HG02870 (cell line): ENCODE data around the gene MAST4.

Source experiments
- ATAC-seq: cut with Tn5 transposase; IDR thresholded peaks from one replicate; pipeline ENCODE4 v1.9.1; 2021; ENCODE audit warnings: mild to moderate bottlenecking, moderate library complexity; ENCODE audit not compliant: unreplicated experiment

MAST4 gene

GRCh38 chr5:66947458-66947857 lies 351.3 kb downstream of the MAST4 start:
- no peak for ATAC-seq

- no peak for ATAC-seq
Observed at GRCh38 chr5:66949066-66949465, 352.9 kb downstream of the MAST4 start.

GRCh38 chr5:66952153-66952552 lies 356.0 kb downstream of the MAST4 start:
- ATAC-seq, result no peak

- ATAC-seq, result no peak
Observed at GRCh38 chr5:66956439-66956838, 360.2 kb downstream of the MAST4 start.

GRCh38 chr5:66958201-66958979 lies 362.2 kb downstream of the MAST4 start:
- ATAC-seq, result no peak

DNA sequence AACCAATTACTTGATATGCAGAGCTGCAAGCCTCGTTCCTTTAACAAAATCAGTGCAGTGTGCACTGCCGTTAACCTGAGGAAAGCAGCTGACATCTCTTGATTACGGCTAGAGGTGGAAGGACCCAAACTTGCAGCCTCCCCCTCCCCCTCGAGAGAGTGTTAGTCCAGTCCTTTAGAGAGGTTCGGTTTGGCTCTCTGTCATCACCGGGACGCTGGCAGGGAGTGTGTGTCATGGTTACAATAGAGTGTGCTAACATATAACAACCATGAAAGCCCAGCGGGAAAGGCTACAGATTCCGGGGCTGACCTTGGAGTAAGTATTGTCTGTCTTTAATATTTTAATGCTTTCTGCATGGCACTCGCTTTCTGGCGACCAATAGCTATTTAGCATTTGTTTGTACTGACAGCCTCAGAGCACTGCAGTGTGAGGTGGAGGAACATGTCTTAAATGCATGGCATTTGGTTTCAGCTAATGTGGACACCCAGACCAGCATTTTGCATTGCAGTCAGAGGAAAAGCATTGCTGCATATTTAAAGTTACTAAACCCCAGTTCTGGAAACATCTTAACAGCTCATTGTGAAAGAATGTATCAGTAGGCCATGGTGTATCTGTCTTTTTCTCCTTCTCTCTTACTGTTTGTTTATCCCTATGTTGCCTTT lies 362.9 kb downstream of the MAST4 start:
- no peak for ATAC-seq

DNA sequence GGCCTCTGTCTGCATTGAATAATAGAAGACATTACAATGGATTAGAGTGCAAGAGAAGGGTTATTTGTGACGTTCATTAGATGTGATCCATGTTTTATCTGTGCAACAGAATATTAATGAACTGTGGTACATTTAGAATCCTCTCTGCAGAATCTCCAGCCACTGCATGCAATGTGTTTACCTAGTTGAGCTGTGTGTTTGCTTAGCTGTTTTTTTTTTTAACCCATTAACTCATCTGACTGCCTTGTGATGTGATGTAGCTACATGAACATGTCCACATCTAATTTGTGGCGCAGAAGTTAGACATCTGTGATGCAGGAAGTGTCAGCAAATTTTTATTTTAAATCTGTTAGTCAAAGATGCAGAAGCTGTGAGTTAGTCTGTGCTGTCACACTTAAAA lies 363.5 kb downstream of the MAST4 start:
- ATAC-seq, result no peak

GRCh38 chr5:66960369-66961137 lies 364.4 kb downstream of the MAST4 start:
- no peak for ATAC-seq

DNA sequence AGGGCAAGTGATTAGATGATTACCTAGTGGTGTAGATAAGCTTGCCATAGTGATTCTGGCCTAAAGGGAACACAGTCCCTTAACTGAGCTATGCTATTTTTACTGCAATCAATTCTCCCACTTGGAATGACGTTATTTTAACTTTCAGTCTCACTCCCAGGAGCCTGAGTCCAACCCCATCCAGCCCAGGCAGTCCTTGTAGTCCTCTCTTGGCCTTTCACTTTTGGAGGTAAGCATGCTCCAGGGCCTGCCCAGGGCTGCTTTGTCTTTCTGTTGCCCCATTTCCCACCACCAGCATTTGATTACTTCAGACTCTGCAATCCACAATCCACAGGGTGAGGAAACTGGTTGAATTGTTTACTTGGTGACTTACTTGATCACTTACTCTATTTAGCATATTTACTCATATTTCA lies 367.4 kb downstream of the MAST4 start:
- no peak for ATAC-seq

DNA sequence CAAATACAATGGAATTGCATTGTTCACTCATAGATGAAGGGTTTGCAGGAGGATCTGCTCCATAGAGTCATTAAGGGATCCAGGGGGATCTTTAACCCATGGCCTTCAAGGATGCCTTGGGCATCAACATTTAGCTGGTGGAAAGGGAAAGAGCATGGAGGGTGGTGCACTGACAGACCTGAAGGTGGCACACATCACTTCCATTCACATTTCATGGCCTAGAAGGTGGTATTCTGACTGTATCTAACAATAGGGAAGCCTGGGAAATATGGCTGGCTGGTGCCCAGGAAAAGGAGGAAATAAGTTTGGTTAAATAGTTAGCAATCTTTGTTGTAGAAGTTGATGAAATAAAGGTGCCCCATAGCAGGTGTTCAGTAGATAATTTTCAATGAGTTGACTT lies 370.2 kb downstream of the MAST4 start:
- no peak for ATAC-seq

GRCh38 chr5:66967102-66967501 lies 370.9 kb downstream of the MAST4 start:
- no peak for ATAC-seq

DNA sequence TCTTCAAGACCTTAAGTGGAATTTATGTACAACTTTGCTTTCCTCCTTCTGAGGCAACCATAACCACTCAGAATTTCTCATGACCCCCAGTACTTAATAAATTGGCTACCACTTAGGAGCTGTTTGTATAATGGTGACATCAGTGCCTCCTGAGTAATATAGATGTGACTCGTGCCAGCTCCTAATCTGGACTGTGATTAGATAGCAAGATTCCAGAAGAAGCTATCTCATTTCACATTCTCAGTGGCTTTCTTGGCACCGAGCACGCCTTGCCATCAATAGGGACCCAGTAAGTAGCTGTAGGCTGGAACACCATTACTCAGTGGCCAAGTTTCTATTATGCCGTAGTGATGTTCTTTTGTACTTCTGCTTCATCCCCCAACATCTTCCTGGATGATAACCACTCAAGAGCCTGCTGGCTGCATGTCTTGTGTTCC lies 371.7 kb downstream of the MAST4 start:
- ATAC-seq, result no peak

DNA sequence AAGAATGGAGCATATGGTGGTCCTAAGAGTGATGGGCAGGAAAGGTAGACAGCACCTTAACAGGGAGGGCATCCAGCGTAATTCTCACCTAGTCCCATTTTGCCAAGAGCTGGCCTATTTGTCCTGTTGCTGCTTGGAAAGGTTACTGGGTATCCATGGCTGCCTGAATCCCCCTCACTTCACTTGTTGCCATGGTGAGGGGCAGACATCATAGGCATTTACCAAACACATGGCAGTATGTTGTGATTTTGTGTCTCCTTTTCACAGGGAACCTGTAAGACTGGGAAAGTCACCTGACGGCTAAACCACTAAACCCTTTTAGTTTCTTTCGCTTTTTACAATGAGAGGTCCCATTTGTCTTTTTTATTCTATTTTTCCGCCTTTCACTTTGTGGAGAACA lies 373.3 kb downstream of the MAST4 start:
- ATAC-seq, result no peak

DNA sequence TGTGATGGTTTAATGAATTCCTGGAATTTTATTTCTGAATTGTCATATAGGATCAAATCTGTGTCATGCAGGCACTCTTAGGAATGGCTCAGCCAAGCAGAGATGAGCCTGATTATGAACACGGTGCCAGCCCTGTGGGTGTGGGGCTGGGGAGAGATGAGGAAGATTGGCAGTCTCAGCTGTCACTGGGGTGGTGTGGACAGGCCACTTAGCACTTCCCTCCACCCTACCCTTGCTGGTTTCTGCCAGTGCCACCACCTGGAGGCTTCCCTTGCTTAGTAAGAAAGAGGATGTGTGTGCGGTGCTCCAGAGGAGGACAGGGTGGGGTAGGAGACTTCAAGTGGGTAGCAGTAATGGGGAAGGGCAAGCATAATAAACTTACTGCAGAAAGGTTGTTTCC lies 373.8 kb downstream of the MAST4 start:
- no peak for ATAC-seq

DNA sequence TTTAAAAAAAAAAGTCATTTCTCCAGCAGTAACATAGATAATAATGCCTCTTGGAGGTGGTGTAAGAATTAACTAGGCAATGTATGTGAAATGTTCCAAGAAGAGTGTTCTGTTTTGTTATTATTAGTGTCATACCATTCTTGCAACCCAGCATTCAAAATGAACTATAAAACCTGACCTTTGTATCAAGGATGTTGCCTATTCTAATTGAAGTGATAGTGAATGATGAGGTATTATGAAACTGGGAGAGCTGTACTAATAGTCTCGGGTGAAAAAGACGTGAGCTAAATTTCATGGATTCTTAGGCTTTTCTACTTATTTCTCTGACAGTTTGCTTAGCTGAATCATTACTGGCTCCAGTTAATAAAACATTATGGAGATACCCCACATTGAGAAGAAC lies 375.8 kb downstream of the MAST4 start:
- ATAC-seq, result no peak

DNA sequence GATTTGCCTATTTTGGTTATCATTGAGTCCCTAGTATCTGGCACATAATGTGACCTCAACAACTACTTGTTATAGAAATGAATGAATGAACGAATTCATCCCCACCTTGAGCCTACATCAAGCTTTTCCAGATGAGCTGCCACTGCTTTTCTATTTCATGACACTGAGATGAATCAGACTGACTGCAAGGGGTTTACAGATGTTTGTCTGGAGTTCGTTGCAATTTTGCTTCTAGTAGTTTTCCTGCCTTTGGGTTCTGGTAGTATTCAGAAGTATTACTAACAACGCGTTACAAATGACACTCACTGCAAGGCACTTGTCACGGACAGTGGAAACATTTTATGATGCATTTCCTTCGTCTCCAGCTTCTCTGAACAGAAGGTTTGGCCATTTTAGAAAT lies 378.1 kb downstream of the MAST4 start:
- ATAC-seq, result no peak

DNA sequence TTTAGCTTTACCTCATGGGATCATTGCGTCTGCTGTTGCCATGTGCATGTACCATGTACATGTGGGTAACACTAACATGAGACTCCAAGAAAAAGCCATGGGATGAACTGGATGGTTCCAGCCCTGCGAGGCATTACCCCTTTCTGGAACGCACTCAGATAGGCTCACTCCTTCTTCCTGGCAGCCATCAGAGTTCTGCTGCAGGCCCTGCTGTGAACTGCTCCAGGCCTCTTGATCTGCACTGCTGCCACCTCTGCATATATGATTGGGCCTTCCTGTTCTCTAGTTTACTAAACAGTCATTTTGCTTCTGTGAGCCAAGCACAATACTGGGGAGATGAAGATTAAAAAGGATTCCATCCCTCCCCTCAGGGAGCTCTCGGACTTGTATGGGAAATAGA lies 379.9 kb downstream of the MAST4 start:
- no peak for ATAC-seq

DNA sequence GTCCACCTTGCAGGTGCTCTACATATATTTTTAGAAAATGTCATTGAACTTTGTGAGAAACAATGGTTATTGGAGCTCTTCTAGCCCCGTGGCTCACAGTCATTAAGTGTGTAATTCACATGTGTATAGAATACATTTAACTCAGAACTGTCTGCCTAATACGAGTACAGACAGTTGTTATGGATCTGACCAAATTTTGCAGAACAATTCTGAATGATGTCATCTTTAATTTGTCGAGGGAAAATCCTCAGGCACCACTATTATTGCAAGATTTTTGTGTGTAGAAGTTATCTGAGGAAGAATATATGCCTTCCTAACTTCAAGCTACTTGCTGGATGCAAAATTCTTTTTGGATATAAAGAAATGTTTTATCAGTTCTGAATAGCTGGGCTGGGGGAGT lies 383.5 kb downstream of the MAST4 start:
- no peak for ATAC-seq

- ATAC-seq, result no peak
Observed at GRCh38 chr5:66981266-66982055, 385.3 kb downstream of the MAST4 start.

GRCh38 chr5:66982056-66982387 lies 385.8 kb downstream of the MAST4 start:
- ATAC-seq, result no peak

DNA sequence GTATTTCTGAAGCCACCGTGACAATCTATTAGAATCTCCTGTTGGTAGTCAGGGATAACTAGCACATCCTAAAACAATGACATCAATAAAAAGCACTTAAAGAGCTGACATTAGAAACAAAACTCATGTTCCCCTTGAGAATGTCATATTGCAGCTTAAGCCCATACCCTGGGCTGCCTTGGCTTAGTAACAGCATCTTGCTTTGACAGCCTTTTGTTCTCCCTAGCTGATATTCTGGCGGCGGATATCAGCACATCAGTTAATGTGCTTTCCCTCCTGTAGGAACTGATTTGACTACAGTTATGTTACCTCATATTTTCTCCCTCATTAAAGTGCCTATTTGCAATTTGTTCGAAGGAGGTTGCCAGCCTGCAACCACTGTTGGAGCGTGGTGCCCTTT lies 386.3 kb downstream of the MAST4 start:
- no peak for ATAC-seq
